ENCODE data around the gene ARMC6. TPM values are rescaled to one million over a fixed set of nuclear protein-coding genes. Genes with fewer than 3 reads are reported as not detected.

Gene ARMC6
- polyA plus RNA-seq, 1 donor: 29.7 TPM

DNA sequence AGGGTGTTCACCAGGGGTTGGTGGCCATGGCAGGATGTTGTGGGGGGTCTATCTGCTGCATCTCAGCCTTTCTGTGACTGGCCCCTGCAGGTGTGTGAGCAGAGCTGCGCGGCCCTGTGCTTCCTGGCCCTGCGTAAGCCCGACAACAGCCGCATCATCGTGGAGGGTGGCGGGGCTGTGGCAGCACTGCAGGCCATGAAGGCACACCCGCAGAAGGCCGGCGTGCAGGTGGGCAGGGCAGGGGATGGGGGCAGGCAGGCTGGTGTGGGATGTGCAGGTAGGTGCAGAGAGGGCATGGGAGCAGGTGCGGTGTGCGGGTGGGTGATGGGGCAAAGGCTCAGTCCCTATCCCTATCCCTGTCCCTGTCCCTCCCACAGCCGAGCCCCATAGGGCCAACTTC is 22.3 kb downstream of the ARMC6 start:
- DNase-seq: no peak

DNA sequence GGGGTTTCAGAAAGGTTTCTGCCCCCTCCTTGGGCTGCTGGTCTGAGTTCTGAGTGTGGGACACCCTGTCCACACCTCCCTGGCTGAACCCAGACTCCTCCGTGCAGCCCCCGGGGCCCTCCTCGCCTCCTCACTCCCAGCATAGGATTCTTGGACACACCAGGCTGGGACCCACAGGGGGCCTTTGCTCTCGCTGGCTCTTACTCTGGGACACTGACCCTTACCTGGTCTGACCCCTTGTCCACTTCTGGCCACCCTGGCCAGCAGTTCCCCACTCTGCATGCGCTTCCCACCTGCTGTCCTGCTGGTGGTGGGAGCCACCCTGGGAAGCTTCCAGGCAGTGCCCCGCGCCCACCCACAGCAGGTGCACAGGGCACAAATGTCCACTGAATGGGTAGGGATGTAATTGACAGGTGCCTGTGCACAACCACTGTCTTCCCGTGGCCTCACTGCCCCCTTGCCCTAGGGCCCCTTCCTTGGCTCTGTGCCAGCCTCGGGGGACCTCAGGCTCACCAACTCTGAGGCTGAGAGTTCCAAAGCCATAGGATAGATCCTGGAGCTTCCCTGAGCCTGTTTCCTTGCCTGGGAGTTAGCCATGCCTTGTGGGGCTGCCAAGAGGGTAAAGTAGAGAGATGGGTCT is 23.4 kb downstream of the ARMC6 start:
- no peak for DNase-seq

DNA sequence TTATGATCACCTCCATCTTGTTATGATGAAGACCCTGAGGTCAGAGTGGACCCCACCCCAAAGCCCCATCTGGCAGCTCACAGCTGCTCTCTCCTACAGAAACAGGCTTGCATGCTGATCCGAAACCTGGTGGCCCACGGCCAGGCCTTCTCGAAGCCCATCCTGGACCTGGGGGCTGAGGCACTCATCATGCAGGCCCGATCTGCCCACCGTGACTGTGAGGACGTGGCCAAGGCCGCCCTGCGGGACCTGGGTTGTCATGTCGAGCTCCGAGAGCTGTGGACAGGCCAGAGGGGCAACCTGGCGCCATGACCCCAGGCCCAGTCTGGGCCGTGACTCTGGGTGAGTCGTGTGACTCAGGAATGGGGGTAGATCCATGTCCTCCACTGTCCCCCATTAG is 23.9 kb downstream of the ARMC6 start:
- DNase-seq: no peak

GRCh38 chr19:19057720-19058119 is 24.3 kb downstream of the ARMC6 start:
- no peak for DNase-seq

DNA sequence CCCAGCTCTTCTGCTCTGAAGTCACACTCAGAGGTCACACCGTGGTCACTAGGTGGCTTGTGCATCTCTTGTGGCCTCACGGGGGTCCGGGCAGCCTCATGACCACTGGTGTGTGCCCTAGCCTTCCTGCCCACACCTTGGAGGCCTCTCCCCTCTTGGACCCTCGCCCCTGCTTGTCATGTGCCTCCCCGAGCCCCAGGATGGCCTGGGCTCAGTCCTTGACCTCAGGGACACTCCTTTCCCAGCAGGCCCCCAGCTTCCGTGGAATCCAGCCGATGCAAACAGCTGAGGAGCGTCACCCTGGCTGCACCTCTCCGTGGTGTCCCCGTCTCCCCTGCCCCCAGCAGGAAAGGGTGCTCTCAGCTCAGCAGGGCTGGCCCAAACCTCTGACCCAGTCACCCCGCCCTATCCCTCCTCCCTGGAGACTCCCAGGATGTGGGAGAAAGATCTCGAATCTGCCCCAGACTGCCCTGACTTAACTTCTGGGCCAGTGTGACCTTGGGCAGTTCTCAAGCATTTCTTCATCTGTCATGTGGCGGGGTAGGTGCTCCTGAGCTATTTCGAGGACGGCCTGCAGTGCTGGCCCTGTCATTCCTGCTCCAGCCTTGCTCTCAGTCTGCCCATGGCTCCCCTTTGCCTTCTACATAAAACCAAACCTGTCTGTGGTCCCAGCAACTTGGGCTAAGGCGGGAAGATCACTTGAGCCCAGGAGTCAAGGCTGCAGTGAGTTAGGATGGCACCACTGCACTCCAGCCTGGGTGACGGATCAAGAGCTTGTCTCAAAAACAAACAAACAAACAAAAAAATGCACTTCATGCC is 25.8 kb downstream of the ARMC6 start:
- no peak for DNase-seq

DNA sequence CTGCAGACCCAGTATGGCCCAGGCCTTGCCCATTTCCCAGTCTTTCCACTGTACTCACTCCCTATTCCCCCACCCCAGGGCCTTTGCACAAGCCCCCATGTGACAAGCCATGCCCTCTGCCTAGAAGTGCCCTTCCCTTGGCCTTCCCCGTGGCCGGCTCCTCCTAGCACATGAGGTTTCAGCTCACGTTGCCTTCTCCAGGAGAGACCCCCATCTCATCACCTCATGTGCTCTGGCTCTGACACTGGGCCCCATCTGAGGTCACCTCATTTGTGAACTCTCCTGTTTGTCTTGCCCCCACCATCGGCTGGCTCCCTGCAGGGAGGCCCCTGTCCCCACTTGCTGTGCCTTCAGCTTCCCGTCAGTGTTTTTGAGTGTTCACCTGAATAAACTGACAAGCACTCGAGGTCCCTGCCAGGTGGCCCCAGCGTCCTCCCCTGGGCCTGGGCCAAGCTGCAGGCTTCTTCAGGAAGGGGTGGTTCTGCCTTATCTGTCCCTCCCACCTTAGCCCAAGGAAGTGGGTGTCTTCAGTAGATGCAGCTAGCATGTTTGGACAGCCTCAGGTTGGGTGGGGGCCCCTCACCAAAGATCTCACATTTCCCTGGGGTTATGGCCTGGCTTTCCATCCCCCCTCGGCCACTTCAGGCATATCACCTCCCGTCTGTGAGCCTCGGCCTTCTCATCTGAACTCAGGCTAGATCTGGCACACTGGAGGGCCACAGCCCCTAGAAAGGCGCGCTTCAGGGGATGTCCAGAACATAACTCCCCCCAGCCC is 26.6 kb downstream of the ARMC6 start:
- no peak for DNase-seq

GRCh38 chr19:19061506-19061905 is 28.1 kb downstream of the ARMC6 start:
- DNase-seq: no peak

GRCh38 chr19:19062454-19063182 is 29.2 kb downstream of the ARMC6 start:
- no peak for DNase-seq

DNA sequence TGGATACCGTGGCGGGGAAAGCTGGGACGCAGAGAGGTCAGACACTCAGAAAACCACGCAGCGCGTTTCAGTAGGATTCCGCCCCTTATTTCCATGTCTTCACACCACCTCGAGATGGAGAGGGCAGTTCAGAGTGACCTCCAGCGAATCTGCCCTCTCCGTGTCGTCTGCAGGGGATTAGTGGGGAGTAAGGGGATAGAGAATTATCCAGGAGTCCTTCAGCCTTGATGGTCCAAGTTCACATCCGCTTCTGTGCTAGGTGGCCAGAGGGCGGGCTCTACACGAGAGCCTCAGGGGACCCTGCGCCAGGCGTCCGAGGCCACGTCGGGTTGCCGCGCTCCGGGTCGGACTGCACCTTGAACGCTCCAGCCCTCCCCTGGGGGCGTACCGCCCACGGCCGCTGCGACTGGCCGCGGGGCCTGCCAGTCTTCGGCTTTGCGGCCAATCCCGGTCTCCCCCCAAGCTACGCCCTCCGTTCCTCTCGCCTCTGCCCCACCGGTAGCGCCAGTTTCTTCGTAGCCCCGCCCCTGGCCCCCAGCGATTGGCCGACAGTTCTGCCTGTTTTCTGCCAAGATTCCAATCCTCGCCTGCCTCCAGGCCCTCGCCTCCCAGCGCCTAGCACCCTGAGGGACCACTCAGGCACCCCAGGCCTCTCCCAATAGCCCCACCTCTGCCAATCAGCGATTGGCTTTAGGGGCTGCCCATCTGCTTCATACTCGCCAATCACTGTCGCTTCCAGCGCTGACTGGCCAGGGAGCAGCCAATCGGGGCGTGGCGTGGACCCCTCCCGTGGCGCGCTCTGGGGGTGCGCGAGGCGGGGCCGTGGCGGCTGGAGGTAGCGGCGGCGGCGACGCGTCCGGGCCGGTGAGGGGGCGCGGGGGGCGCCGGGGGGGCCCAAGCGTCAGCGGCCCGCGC is 30.0 kb downstream of the ARMC6 start, which contains the start of gene SLC25A42:
TSS of gene SLC25A42 (plus strand) at position 812 of the 915 bp plus-strand sequence. CDS start 32,131 bp downstream, outside the sequence.
- peak; percentile 100 for DNase-seq

- no peak for DNase-seq
These were observed 30.8 kb downstream of the ARMC6 start for GRCh38 chr19:19064098-19064722.

DNA sequence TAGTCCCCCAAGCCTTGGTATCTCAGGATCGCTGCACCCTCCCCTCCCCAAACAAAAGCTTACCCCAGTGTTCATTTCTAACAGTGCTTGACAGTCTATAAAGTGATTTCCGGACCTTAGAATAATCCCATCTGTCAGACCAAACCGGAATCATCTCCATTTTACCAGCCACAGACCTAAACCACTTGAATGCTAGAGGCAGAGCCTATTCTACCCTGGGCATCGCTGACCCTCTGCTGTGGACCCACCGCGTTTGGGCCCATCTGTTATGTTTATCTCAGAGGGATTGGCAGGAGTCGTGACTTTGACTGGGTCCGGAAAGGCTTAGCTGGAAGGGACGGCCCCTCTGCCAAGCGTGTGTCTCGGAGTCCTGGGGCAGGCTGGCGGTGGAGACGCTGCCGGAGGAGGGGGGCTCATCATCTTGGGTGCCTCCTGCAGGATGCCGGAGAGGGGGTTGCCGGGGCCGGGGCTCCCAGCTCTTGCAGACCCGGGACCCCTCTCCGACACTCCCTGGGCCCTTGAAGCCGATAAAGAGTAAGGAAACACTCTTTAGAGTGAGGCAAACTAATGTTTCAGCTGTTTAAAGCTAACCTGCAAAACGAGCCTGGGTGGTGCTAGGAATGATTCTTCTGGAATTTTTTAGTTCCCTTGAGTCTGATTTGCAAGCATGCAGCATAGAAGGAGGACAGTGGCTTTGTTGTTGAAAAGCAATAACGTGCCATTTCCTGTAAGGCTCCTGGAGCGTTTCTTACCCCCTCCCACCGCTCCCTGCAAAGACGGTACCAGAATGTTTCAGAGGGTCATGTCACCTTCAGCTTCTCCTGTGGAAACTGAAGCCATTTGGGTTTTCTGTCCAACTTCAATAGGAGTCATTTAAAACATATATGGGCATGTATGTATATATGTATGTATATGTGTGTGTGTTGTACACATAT is 31.7 kb downstream of the ARMC6 start:
- DNase-seq: no peak

- no peak for DNase-seq
These were observed 34.1 kb downstream of the ARMC6 start for GRCh38 chr19:19067276-19068072.

DNA sequence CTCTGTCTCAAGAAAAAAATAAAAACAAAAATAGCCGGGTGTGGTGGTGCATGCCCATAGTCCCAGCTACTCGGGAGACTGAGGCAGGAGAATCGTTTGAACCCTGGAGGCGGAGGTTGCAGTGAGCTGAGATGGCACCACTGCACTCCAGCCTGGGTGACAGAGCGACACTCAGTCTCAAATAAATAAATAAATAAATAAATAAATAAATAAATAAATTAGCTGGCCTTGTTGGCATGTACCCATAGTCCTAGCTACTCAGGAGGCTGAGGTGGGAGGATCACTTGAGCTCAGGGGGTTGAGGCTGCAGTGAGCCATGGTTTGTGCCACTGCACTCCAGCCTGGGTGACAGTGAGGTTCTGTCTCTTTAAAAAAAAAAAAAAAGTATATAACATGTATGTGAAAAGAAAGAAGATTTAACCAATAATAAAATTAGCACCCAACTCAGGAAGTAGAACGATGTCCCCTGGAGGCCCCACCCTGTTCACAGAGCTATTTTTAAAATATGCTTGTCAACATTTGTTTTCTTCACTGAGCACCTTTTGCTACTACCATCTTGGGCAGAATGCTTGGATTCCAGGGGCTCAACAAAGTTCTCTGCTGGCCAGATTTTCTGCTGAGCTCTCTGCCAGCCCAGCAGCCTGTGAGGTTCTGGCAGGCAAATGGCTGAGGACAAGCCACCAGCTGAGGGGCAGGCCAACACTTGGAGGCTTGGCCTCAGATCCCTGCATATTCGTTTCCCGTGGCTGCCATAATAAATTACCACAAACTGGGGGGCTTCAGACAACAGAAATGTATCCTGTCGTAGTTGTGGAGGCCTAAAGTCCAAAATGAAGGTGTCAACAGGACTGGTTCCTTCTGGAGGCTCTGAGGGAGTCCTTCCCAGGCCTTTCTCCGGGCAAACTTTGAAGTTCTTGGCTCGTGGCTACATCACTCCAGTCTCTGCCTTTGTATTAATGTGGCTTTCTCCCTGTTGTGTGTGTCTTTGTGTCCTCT is 35.6 kb downstream of the ARMC6 start:
- DNase-seq: no peak

DNA sequence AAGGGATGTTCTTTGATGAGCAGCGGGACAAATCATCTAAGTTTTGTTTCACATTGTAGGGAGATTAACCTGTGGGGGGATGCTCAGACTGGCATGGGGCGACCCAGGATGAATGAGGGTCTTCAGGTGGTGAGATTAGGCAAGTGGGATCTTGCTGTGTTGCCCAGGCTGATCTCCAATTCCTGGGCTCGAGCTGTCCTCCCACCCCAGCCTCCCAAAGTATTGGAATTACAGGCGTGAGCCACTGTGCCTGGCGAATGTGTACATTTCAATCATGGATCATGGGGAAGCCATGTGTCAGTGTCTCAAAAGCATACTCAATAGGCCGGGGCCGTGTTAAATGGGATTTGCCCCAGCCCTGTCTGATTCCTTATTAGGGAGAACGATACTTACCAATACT is 38.5 kb downstream of the ARMC6 start:
- DNase-seq: no peak

DNA sequence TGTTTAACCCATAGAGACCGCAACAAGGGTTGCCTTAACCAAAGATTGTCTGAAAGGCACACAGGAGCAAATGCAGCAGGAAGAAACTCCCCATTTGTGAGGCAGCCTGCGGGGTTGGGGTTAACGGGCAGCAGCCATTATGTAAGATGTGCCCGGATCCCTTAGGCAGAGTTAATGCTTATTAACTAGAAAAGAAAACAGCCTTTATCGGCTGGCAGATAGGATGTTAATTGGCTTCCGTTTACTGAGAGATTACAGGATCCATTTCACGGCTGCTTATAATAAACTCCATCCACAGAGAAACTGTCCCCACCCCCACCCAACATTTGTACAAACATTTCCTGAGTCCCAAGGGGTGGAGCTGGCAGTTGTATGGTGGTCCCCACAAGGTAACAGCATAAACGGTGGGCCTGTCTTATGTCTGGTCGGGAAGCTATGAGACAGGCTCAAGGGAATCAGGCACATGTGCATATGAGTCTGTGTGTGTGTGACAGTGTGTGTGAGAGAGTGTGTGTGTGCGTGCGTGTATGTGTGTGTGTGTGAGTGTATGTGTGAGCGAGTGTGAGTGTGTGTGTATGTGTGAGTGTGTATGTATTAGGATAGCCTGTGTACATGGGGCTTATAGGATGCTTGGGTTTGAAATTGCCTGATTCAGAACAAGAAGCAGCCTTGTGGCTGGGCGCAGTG is 40.9 kb downstream of the ARMC6 start:
- no peak for DNase-seq

DNA sequence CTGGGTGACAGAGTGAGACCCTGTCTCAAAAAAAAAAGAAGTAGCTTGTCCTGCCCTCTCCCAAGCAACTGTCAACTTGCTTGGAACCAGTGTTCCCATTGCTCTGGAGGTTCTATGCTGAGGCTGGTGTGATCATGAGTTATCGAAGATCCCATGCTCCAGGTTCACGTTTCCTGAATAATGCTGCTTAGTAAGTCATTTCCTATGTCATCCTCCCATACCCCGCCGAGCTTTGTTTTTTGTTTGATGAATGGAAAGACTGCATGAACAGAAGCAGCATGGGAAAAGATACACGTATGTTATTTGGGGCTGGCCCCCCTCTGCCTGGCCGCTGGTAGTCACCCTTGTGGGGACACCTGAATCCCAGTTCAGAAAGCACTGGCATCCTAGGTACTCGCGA is 41.7 kb downstream of the ARMC6 start:
- DNase-seq: no peak

DNA sequence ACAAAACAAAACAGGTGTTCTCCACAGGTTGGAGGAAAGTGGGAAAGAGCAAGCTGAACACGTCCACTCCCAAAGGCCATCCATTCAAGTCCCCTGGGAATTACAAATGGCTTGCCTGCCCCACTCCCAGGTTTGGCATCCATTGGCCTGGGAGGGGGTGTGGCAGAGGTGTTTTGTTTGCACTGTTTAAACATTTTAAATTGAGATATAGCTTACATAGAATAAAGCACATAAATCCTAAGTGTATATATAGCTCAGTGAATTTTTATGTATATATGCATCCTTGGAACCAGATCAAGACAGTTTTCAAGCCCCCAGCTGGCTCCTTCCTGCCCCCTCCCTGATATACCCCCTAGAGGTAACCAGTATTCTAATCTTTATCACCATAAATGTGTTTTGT is 43.1 kb downstream of the ARMC6 start:
- no peak for DNase-seq

Measured in hindlimb muscle (tissue), 1 donor.